ENCODE measurements around the gene TEF. TPM values are rescaled to one million over a fixed set of nuclear protein-coding genes. Genes with fewer than 3 reads are reported as not detected.

Gene TEF
- total RNA-seq, 4 donors from 2014 or later: 8.5 to 73.7 (median 15.1) TPM

- no peaks in the 10 kb centered on the region for H3K4me1 ChIP-seq
- H3K27ac ChIP-seq: no peak overlapping the region
- no peak overlapping the region for H3K4me3 ChIP-seq
- H3K9me3 ChIP-seq: no peaks in the 10 kb centered on the region
- no peaks in the 10 kb centered on the region for H3K27me3 ChIP-seq
- TF ChIP-seq CTCF (IDR thresholded peaks at IDR 0.05) (no peak), POLR2A (IDR thresholded peaks at IDR 0.05) (no peak)
- no peak for DNase-seq
- intact Hi-C loops (cut with DNase I; ENCODE audit: low total_unique reads): no loop called here
- H3K36me3 ChIP-seq: no peaks in the 10 kb centered on the region
These were observed 46.6 kb upstream of the TEF start for GRCh38 chr22:41334951-41335635.

- Histone ChIP-seq H3K36me3 (no peaks in the 10 kb centered on the region), H3K27ac (no peak overlapping the region), H3K27me3 (no peaks in the 10 kb centered on the region), H3K4me1 (no peaks in the 10 kb centered on the region), H3K4me3 (no peak overlapping the region), H3K9me3 (no peaks in the 10 kb centered on the region)
- no peak for TF ChIP-seq CTCF (IDR thresholded peaks at IDR 0.05)
- TF ChIP-seq POLR2A (IDR thresholded peaks at IDR 0.05): no peak
- DNase-seq: no peak
- intact Hi-C loops (cut with DNase I; ENCODE audit: low total_unique reads): no loop called here
These were observed 43.0 kb upstream of the TEF start for GRCh38 chr22:41338614-41339212.

GRCh38 chr22:41339823-41340222 lies 41.9 kb upstream of the TEF start:
- DNase-seq: no peak
- no peaks in the 10 kb centered on the region for H3K9me3 ChIP-seq
- no peaks in the 10 kb centered on the region for H3K36me3 ChIP-seq
- H3K4me3 ChIP-seq: no peak overlapping the region
- no peaks in the 10 kb centered on the region for H3K4me1 ChIP-seq
- no peak overlapping the region for H3K27ac ChIP-seq
- intact Hi-C loops (cut with DNase I; ENCODE audit: low total_unique reads): no loop called here
- TF ChIP-seq POLR2A (IDR thresholded peaks at IDR 0.05): no peak
- no peak for TF ChIP-seq CTCF (IDR thresholded peaks at IDR 0.05)
- H3K27me3 ChIP-seq: no peaks in the 10 kb centered on the region

- no peaks in the 10 kb centered on the region for H3K9me3 ChIP-seq
- intact Hi-C loops (cut with DNase I; ENCODE audit: low total_unique reads): no loop called here
- no peaks in the 10 kb centered on the region for H3K4me1 ChIP-seq
- H3K36me3 ChIP-seq: no peaks in the 10 kb centered on the region
- H3K27me3 ChIP-seq: no peaks in the 10 kb centered on the region
- no peak for TF ChIP-seq POLR2A (IDR thresholded peaks at IDR 0.05)
- no peak overlapping the region for H3K4me3 ChIP-seq
- no peak overlapping the region for H3K27ac ChIP-seq
- no peak for DNase-seq
These were observed 41.4 kb upstream of the TEF start for GRCh38 chr22:41340357-41340756.

- H3K9me3 ChIP-seq: no peaks in the 10 kb centered on the region
- DNase-seq: no peak
- TF ChIP-seq POLR2A (IDR thresholded peaks at IDR 0.05) (no peak), CTCF (IDR thresholded peaks at IDR 0.05) (no peak)
- H3K4me1 ChIP-seq: no peaks in the 10 kb centered on the region
- H3K27ac ChIP-seq: no peak overlapping the region
- intact Hi-C loops (cut with DNase I; ENCODE audit: low total_unique reads): no loop called here
- H3K36me3 ChIP-seq: no peaks in the 10 kb centered on the region
- H3K27me3 ChIP-seq: no peaks in the 10 kb centered on the region
- H3K4me3 ChIP-seq: no peak overlapping the region
These were observed 40.7 kb upstream of the TEF start for GRCh38 chr22:41341012-41341411.

Data from uterus (tissue), 4 donors.